HCT116 (cell line): Measurements from ENCODE around the gene MRFAP1. TPM values are rescaled to one million over a fixed set of nuclear protein-coding genes. Genes with fewer than 3 reads are reported as not detected.

ENCODE experiments used
- ATAC-seq: fragments of 200-7000 bp; cut with Tn5 transposase; 2 replicates; pipeline ENCODE4 v1.9.1; 2020; ENCODE audit warnings: mild to moderate bottlenecking, moderate library complexity
- BruUV-seq: library from RNA; stranded (reverse); fragments of 400-500 nt; replicated peaks from 2 replicates; lab custom pipeline; 2021; lab: Mats Ljungman, UMichigan
- CTCF ChIA-PET: fragments of 300-600 bp; sonication (Branson Sonifier 250); formaldehyde crosslinking; loops from one replicate; lab custom pipeline; 2021; ENCODE audit warnings: antibody characterized with exemption; lab: Charles Lee
- POLR2A ChIA-PET: fragments of 300-600, 350-600 bp; sonication (Branson Sonifier 250); formaldehyde crosslinking; loops from one replicate; lab custom pipeline; 2021; ENCODE audit warnings: antibody characterized with exemption; lab: Charles Lee
- RAD21 ChIA-PET, 2 experiments: fragments of 300-600 bp; sonication (Branson Sonifier 250); formaldehyde crosslinking; loops; one replicate each; lab custom pipeline; 2023; ENCODE audit warnings: low total read pairs in 2 of 2; ENCODE audit not compliant: uncharacterized antibody in 2 of 2, unreplicated experiment in 2 of 2, low non-redundant PET in 1 of 2; lab: Charles Lee
- DNase-seq: peaks from one replicate; pipeline ENCODE4 v3.0.0-alpha.2; 2010; ENCODE audit warnings: low read depth, low spot score
- H2AFZ ChIP-seq: fragments of 200-600 bp; shearing (Covaris generic), sonication (generic); 2 replicates; pipeline ENCODE4 v1.6.1; 2017; ENCODE audit warnings: low read depth, mixed run types, mixed read lengths, antibody characterized with exemption, low read length; ENCODE audit not compliant: poor library complexity, severe bottlenecking
- H3K27ac ChIP-seq: 2 replicates; pipeline ENCODE4 v1.5.1; 2012; ENCODE audit warnings: low read depth, low read length
- H3K27me3 ChIP-seq: fragments of 200-600 bp; sonication (generic); 2 replicates; pipeline ENCODE4 v1.6.1; 2016; ENCODE audit warnings: mixed run types, low read length, mixed read lengths; ENCODE audit not compliant: insufficient read depth
- H3K36me3 ChIP-seq, 2 experiments: fragments of 200-500 bp in 1 of 2; fragments of 200-600 bp in 1 of 2; sonication (Bioruptor generic) in 1 of 2; sonication (generic) in 1 of 2; 2 replicates each; pipeline versions ENCODE4 v1.5.1 to v1.6.1; 2014 to 2016; ENCODE audit warnings: low read length in 2 of 2, inconsistent platforms in 1 of 2, mixed read lengths in 1 of 2, mixed run types in 1 of 2; ENCODE audit not compliant: insufficient read depth in 2 of 2, control insufficient read depth in 1 of 2
- H3K4me1 ChIP-seq, 2 experiments: fragments of 200-600 bp in 1 of 2; sonication (generic) in 1 of 2; 2 replicates each; pipeline versions ENCODE4 v1.5.1 to v1.6.1; 2012 to 2017; ENCODE audit warnings: low read length in 2 of 2, inconsistent platforms in 1 of 2, mild to moderate bottlenecking in 1 of 2, mixed read lengths in 1 of 2, mixed run types in 1 of 2, moderate library complexity in 1 of 2; ENCODE audit not compliant: insufficient read depth in 2 of 2, control insufficient read depth in 1 of 2
- H3K4me2 ChIP-seq: fragments of 200-600 bp; sonication (generic); 2 replicates; pipeline ENCODE4 v1.6.1; 2017; ENCODE audit warnings: mixed run types, low read length, mixed read lengths
- H3K4me3 ChIP-seq, 2 experiments: fragments of 200-600 bp in 1 of 2; sonication (generic) in 1 of 2; replicated peaks in 1 of 2; 2 replicates each; pipeline ENCODE4 v1.5.1; 2011 to 2016; ENCODE audit warnings: low read length in 2 of 2, control low read depth in 1 of 2, low read depth in 1 of 2, mild to moderate bottlenecking in 1 of 2, mixed read lengths in 1 of 2, mixed run types in 1 of 2
- H3K79me2 ChIP-seq: fragments of 200-600 bp; sonication (generic); 2 replicates; pipeline ENCODE4 v1.6.1; 2017; ENCODE audit warnings: mild to moderate bottlenecking, mixed run types, low read length, moderate library complexity, mixed read lengths; ENCODE audit not compliant: insufficient read depth
- H3K9ac ChIP-seq: fragments of 200-600 bp; sonication (generic); 2 replicates; pipeline ENCODE4 v1.6.1; 2016; ENCODE audit warnings: low read length, mixed read lengths
- H3K9me2 ChIP-seq: fragments of 200-600 bp; sonication (generic), shearing (Covaris generic); 2 replicates; pipeline ENCODE4 v1.6.1; 2017; ENCODE audit warnings: mixed run types, mild to moderate bottlenecking, moderate library complexity; ENCODE audit not compliant: insufficient read depth
- H3K9me3 ChIP-seq, 2 experiments: fragments of 200-500 bp in 1 of 2; fragments of 200-600 bp in 1 of 2; sonication (Bioruptor generic) in 1 of 2; sonication (generic) in 1 of 2; 2 replicates each; pipeline ENCODE4 v1.6.1; 2014 to 2017; ENCODE audit warnings: low read length in 2 of 2, mixed read lengths in 2 of 2, inconsistent platforms in 1 of 2, low read depth in 1 of 2, mild to moderate bottlenecking in 1 of 2, mixed run types in 1 of 2, moderate library complexity in 1 of 2; ENCODE audit not compliant: control insufficient read depth in 1 of 2, insufficient read depth in 1 of 2
- H4K20me1 ChIP-seq: fragments of 200-600 bp; sonication (generic), shearing (Covaris generic); 2 replicates; pipeline ENCODE4 v1.6.1; 2017; ENCODE audit warnings: mixed run types, mild to moderate bottlenecking, moderate library complexity; ENCODE audit not compliant: insufficient read depth
- CBX3 ChIP-seq: IDR thresholded peaks from 2 replicates; pipeline ENCODE4 v1.6.1; 2012; ENCODE audit warnings: low read depth
- EGR1 ChIP-seq: IDR thresholded peaks from 2 replicates; pipeline ENCODE4 v1.6.1; 2012; ENCODE audit warnings: low read depth
- ELF1 ChIP-seq: IDR thresholded peaks from 2 replicates; pipeline ENCODE4 v1.6.1; 2012; ENCODE audit warnings: low read depth, borderline replicate concordance
- EZH2 ChIP-seq: fragments of 200-600 bp; sonication (generic); IDR thresholded peaks from 2 replicates; pipeline ENCODE4 v1.6.1; 2017; ENCODE audit warnings: antibody characterized with exemption, mixed run types
- EZH2phosphoT487 ChIP-seq: fragments of 200-600 bp; IDR thresholded peaks from 2 replicates; pipeline ENCODE4 v1.6.1; 2018; ENCODE audit warnings: antibody characterized with exemption, borderline replicate concordance
- FOSL1 ChIP-seq: IDR thresholded peaks from 2 replicates; pipeline ENCODE4 v1.6.1; 2012; ENCODE audit warnings: low read depth
- JUND ChIP-seq: IDR thresholded peaks from 2 replicates; pipeline ENCODE4 v1.6.1; 2012
- SIN3A ChIP-seq: IDR thresholded peaks from 2 replicates; pipeline ENCODE4 v1.6.1; 2012; ENCODE audit warnings: low read depth
- SRF ChIP-seq: IDR thresholded peaks from 2 replicates; pipeline ENCODE4 v1.6.1; 2012; ENCODE audit warnings: low read depth
- TCF7L2 ChIP-seq: IDR thresholded peaks from 2 replicates; pipeline ENCODE4 v1.7.0; 2011; ENCODE audit warnings: borderline replicate concordance, inconsistent platforms; ENCODE audit not compliant: insufficient read depth, insufficient read length; ENCODE audit errors: extremely low read depth
- ZFX ChIP-seq: fragments of 450-650 bp; IDR thresholded peaks from 2 replicates; pipeline ENCODE4 v1.6.1; 2017
- ZNF274 ChIP-seq: fragments of 200-500 bp; sonication (Bioruptor generic); IDR thresholded peaks from 2 replicates; pipeline ENCODE4 v1.6.1; 2014; ENCODE audit warnings: mild to moderate bottlenecking, low read depth, low read length, inconsistent platforms
- intact Hi-C: fragments of 100-400 bp; cut with micrococcal nuclease; formaldehyde crosslinking; loops from 2 replicates; pipeline ENCODE4 v1.10.0; 2022
- total RNA-seq: library from RNA; stranded (reverse); gene quantifications from one replicate; pipeline ENCODE4 v1.2.1, GENCODE V29; 2021; ENCODE audit not compliant: unreplicated experiment
- TF ChIP-seq, protein P1 (sequence below): IDR thresholded peaks from 2 replicates; pipeline ENCODE4 v1.6.1; 2012; ENCODE audit warnings: low read depth
- TF ChIP-seq, protein P2 (sequence below): IDR thresholded peaks from 2 replicates; pipeline ENCODE4 v1.6.1; 2011; ENCODE audit warnings: mild to moderate bottlenecking, low read length, moderate library complexity; ENCODE audit not compliant: insufficient replicate concordance; ENCODE audit errors: extremely low read depth
- TF ChIP-seq, protein P3 (sequence below), 3 experiments: fragments of 200-600 bp in 1 of 3; sonication (generic) in 1 of 3; IDR thresholded peaks in 2 of 3; conservative IDR thresholded peaks in 1 of 3; 2 replicates each; pipeline ENCODE4 v1.5.1; 2012 to 2017; ENCODE audit warnings: low read depth in 2 of 3, low read length in 2 of 3, antibody characterized with exemption in 1 of 3, borderline replicate concordance in 1 of 3, control low read depth in 1 of 3, mild to moderate bottlenecking in 1 of 3, mixed read lengths in 1 of 3, mixed run types in 1 of 3, moderate library complexity in 1 of 3; ENCODE audit not compliant: insufficient read depth in 1 of 3
- TF ChIP-seq, protein P4 (sequence below): IDR thresholded peaks from 2 replicates; pipeline ENCODE4 v1.6.1; 2012
- TF ChIP-seq, protein P5 (sequence below): IDR thresholded peaks from 2 replicates; pipeline ENCODE4 v1.6.1; 2012

MRFAP1 gene
- total RNA-seq, 1 experiment from 2014 or later = 313 TPM

DNA sequence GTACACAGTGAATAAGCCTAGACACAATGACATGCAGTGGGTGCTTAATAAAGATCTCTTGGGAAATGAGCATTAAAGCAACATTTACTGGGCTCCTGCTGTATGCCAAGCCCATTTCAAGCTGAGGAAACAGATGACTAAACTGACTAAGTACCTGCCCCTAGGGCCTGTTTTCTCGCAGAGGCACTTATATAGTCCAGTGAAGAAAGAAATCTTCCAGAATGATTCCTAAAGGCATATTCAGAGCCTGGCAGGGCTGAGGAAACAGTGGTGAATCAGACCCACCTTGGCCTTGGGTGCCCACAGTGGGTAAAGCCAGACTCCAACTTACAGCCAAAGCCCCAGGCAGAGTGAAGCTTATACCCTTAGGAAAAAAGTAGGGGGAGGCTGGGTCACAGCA lies 31.2 kb downstream of the MRFAP1 start:
- H3K9ac ChIP-seq = no peak overlapping the region
- peaks cover 8 to 16% of the 10 kb centered on the region in 2 experiments; a peak in 3 of 4 replicates for H3K4me1 ChIP-seq
- peaks cover 25% of the 10 kb centered on the region for H3K79me2 ChIP-seq
- CTCF ChIA-PET = no interaction called here
- BruUV-seq = no TSS peak
- DNase-seq (no peak), ATAC-seq (no peak)
- RAD21 ChIA-PET = no interaction called here
- intact Hi-C loops = no loop called here
- H3K9me2 ChIP-seq = no peaks in the 10 kb centered on the region
- H4K20me1 ChIP-seq = peaks cover 18% of the 10 kb centered on the region; the same call in 1 of the 2 replicates
- no peak overlapping the region for H3K4me2 ChIP-seq
- TF ChIP-seq, protein P1, sequence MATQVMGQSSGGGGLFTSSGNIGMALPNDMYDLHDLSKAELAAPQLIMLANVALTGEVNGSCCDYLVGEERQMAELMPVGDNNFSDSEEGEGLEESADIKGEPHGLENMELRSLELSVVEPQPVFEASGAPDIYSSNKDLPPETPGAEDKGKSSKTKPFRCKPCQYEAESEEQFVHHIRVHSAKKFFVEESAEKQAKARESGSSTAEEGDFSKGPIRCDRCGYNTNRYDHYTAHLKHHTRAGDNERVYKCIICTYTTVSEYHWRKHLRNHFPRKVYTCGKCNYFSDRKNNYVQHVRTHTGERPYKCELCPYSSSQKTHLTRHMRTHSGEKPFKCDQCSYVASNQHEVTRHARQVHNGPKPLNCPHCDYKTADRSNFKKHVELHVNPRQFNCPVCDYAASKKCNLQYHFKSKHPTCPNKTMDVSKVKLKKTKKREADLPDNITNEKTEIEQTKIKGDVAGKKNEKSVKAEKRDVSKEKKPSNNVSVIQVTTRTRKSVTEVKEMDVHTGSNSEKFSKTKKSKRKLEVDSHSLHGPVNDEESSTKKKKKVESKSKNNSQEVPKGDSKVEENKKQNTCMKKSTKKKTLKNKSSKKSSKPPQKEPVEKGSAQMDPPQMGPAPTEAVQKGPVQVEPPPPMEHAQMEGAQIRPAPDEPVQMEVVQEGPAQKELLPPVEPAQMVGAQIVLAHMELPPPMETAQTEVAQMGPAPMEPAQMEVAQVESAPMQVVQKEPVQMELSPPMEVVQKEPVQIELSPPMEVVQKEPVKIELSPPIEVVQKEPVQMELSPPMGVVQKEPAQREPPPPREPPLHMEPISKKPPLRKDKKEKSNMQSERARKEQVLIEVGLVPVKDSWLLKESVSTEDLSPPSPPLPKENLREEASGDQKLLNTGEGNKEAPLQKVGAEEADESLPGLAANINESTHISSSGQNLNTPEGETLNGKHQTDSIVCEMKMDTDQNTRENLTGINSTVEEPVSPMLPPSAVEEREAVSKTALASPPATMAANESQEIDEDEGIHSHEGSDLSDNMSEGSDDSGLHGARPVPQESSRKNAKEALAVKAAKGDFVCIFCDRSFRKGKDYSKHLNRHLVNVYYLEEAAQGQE = no peak
- TF ChIP-seq, protein P2, sequence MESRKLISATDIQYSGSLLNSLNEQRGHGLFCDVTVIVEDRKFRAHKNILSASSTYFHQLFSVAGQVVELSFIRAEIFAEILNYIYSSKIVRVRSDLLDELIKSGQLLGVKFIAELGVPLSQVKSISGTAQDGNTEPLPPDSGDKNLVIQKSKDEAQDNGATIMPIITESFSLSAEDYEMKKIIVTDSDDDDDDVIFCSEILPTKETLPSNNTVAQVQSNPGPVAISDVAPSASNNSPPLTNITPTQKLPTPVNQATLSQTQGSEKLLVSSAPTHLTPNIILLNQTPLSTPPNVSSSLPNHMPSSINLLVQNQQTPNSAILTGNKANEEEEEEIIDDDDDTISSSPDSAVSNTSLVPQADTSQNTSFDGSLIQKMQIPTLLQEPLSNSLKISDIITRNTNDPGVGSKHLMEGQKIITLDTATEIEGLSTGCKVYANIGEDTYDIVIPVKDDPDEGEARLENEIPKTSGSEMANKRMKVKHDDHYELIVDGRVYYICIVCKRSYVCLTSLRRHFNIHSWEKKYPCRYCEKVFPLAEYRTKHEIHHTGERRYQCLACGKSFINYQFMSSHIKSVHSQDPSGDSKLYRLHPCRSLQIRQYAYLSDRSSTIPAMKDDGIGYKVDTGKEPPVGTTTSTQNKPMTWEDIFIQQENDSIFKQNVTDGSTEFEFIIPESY = no peak
- no peak for TF ChIP-seq TCF7L2
- no peak for TF ChIP-seq CBX3
- TF ChIP-seq, protein P3, sequence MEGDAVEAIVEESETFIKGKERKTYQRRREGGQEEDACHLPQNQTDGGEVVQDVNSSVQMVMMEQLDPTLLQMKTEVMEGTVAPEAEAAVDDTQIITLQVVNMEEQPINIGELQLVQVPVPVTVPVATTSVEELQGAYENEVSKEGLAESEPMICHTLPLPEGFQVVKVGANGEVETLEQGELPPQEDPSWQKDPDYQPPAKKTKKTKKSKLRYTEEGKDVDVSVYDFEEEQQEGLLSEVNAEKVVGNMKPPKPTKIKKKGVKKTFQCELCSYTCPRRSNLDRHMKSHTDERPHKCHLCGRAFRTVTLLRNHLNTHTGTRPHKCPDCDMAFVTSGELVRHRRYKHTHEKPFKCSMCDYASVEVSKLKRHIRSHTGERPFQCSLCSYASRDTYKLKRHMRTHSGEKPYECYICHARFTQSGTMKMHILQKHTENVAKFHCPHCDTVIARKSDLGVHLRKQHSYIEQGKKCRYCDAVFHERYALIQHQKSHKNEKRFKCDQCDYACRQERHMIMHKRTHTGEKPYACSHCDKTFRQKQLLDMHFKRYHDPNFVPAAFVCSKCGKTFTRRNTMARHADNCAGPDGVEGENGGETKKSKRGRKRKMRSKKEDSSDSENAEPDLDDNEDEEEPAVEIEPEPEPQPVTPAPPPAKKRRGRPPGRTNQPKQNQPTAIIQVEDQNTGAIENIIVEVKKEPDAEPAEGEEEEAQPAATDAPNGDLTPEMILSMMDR (IDR thresholded peaks at IDR 0.05 in 2 of 3, conservative IDR thresholded peaks at IDR 0.05 in 1 of 3; ENCODE audit: borderline replicate concordance in 1 of 3, insufficient read depth in 1 of 3, low read depth in 2 of 3, low read length in 2 of 3) = no peak
- TF ChIP-seq JUND = no peak
- no peak for TF ChIP-seq SRF
- no peak for TF ChIP-seq ELF1
- TF ChIP-seq FOSL1 = no peak
- no peak for TF ChIP-seq ZNF274
- no peak for TF ChIP-seq EZH2
- TF ChIP-seq SIN3A = no peak
- no peak for TF ChIP-seq ZFX
- no peak for TF ChIP-seq EGR1
- TF ChIP-seq, protein P4, sequence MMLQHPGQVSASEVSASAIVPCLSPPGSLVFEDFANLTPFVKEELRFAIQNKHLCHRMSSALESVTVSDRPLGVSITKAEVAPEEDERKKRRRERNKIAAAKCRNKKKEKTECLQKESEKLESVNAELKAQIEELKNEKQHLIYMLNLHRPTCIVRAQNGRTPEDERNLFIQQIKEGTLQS = no peak
- TF ChIP-seq, protein P5, sequence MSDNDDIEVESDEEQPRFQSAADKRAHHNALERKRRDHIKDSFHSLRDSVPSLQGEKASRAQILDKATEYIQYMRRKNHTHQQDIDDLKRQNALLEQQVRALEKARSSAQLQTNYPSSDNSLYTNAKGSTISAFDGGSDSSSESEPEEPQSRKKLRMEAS = no peak
- no peak for TF ChIP-seq EZH2phosphoT487
- POLR2A ChIA-PET = interaction anchor here (3.6 kb wide), 1 partner anchor 19 kb away, joined by 35 read pairs; no protein-coding TSS in a partner anchor
- H3K36me3 ChIP-seq = peaks cover 11 to 17% of the 10 kb centered on the region in 2 experiments; a peak in 3 of 4 replicates
- H3K9me3 ChIP-seq = no peaks in the 10 kb centered on the region
- no peak overlapping the region for H2AFZ ChIP-seq
- no peaks in the 10 kb centered on the region for H3K27me3 ChIP-seq
- no peak overlapping the region for H3K4me3 ChIP-seq
- H3K27ac ChIP-seq = no peak overlapping the region
